HG02870 (cell line): ENCODE data around the gene DST.
"Not testable (repeated sequence)": the region's sequence is repeated elsewhere in the genome, so short reads cannot be mapped to it uniquely, and the experiment has no call there.

ENCODE experiments used
- ATAC-seq: cut with Tn5 transposase; IDR thresholded peaks from one replicate; pipeline ENCODE4 v1.9.1; 2021; ENCODE audit warnings: mild to moderate bottlenecking, moderate library complexity; ENCODE audit not compliant: unreplicated experiment

DST gene

GRCh38 chr6:56664029-56664428 lies 21.3 kb upstream of the DST start:
- no peak for ATAC-seq

- no peak for ATAC-seq
Measured at GRCh38 chr6:56663344-56663743, 20.7 kb upstream of the DST start.

GRCh38 chr6:56661338-56661737 lies 18.6 kb upstream of the DST start:
- not testable (repeated sequence) for ATAC-seq

- ATAC-seq = no peak
Measured at GRCh38 chr6:56660381-56660730, 17.7 kb upstream of the DST start.

- ATAC-seq = peak; percentile 86
Measured at GRCh38 chr6:56659721-56660380, 17.2 kb upstream of the DST start.

GRCh38 chr6:56658326-56658725 lies 15.6 kb upstream of the DST start:
- no peak for ATAC-seq

- ATAC-seq = no peak
Measured at GRCh38 chr6:56657354-56657753, 14.7 kb upstream of the DST start.

GRCh38 chr6:56656466-56656865 lies 13.8 kb upstream of the DST start:
- no peak for ATAC-seq

GRCh38 chr6:56655996-56656395 lies 13.3 kb upstream of the DST start:
- no peak for ATAC-seq

GRCh38 chr6:56655249-56655648 lies 12.6 kb upstream of the DST start:
- ATAC-seq = no peak

GRCh38 chr6:56652994-56653393 lies 10.3 kb upstream of the DST start:
- ATAC-seq = no peak

- ATAC-seq = no peak
Measured at GRCh38 chr6:56652231-56652630, 9.5 kb upstream of the DST start.

GRCh38 chr6:56650191-56650590 lies 7.5 kb upstream of the DST start:
- ATAC-seq = no peak

- no peak for ATAC-seq
Measured at GRCh38 chr6:56649782-56650181, 7.1 kb upstream of the DST start.

GRCh38 chr6:56649053-56649769 lies 6.5 kb upstream of the DST start:
- no peak for ATAC-seq

- no peak for ATAC-seq
Measured at GRCh38 chr6:56647172-56647762, 4.6 kb upstream of the DST start.

- ATAC-seq = no peak
Measured at GRCh38 chr6:56644366-56644765, 1.7 kb upstream of the DST start.

GRCh38 chr6:56643379-56644089 lies 845 bp upstream of the DST start:
- ATAC-seq = no peak

GRCh38 chr6:56640374-56640773 lies 2.3 kb downstream of the DST start:
- no peak for ATAC-seq

- no peak for ATAC-seq
Measured at GRCh38 chr6:56638760-56639159, 3.9 kb downstream of the DST start.

GRCh38 chr6:56637640-56638039 lies 5.0 kb downstream of the DST start:
- ATAC-seq = no peak

GRCh38 chr6:56628105-56628504 lies 14.6 kb downstream of the DST start:
- ATAC-seq = no peak
